HepG2 (cell line): ENCODE data around the gene TOMM6. TPM values are rescaled to one million over a fixed set of nuclear protein-coding genes. Genes with fewer than 3 reads are reported as not detected.

ENCODE experiments used
- ARID2 ChIP-seq: sonication (generic); formaldehyde crosslinking; IDR thresholded peaks from 2 replicates; pipeline ENCODE4 v1.8.1; 2022; ENCODE audit warnings: mild to moderate bottlenecking, missing genetic modification reagents, borderline replicate concordance
- GABPB1 ChIP-seq: IDR thresholded peaks from 2 replicates; pipeline ENCODE4 v1.6.1; 2016; ENCODE audit warnings: mild to moderate bottlenecking, missing genetic modification reagents, moderate library complexity, missing compliant biosample characterization
- GMEB2 ChIP-seq: IDR thresholded peaks from 2 replicates; pipeline ENCODE4 v1.6.1; 2016; ENCODE audit warnings: missing biosample characterization, missing genetic modification reagents, low read depth
- HBP1 ChIP-seq: IDR thresholded peaks from 2 replicates; pipeline ENCODE4 v1.6.1; 2016; ENCODE audit warnings: low read depth, control low read depth
- HCFC1 ChIP-seq: fragments of 150-350 bp; IDR thresholded peaks from 2 replicates; pipeline ENCODE4 v1.6.1; 2014; ENCODE audit warnings: low read depth, low read length
- HOXA3 ChIP-seq: sonication (generic); formaldehyde crosslinking; IDR thresholded peaks from 2 replicates; pipeline ENCODE4 v1.5.0; 2020; ENCODE audit warnings: missing genetic modification reagents
- HOXD1 ChIP-seq: sonication (generic); formaldehyde crosslinking; IDR thresholded peaks from 2 replicates; pipeline ENCODE4 v1.5.0; 2020; ENCODE audit warnings: missing genetic modification reagents
- MED13 ChIP-seq: sonication (generic); formaldehyde crosslinking; IDR thresholded peaks from 2 replicates; pipeline ENCODE4 v1.5.0; 2020; ENCODE audit warnings: missing genetic modification reagents
- RARG ChIP-seq: sonication (generic); formaldehyde crosslinking; IDR thresholded peaks from 2 replicates; pipeline ENCODE4 v1.4.0; 2020; ENCODE audit warnings: low read depth, mild to moderate bottlenecking, missing genetic modification reagents
- REST ChIP-seq, 2 experiments: IDR thresholded peaks; 2 replicates each; pipeline ENCODE4 v1.6.1; 2011 to 2012; ENCODE audit warnings: low read length in 2 of 2, borderline replicate concordance in 1 of 2, low read depth in 1 of 2, mild to moderate bottlenecking in 1 of 2, moderate library complexity in 1 of 2
- SMARCE1 ChIP-seq: fragments of 450-650 bp; IDR thresholded peaks from 2 replicates; pipeline ENCODE4 v1.6.1; 2017; ENCODE audit warnings: borderline replicate concordance
- TFE3 ChIP-seq: IDR thresholded peaks from 2 replicates; pipeline ENCODE4 v1.6.1; 2016
- TSC22D2 ChIP-seq: sonication (generic); formaldehyde crosslinking; IDR thresholded peaks from 2 replicates; pipeline ENCODE4 v1.5.1; 2020; ENCODE audit warnings: missing genetic modification reagents, mild to moderate bottlenecking, borderline replicate concordance
- ZFAT ChIP-seq: sonication (generic); formaldehyde crosslinking; conservative IDR thresholded peaks from 2 replicates; pipeline ENCODE4 v1.8.1; 2023; ENCODE audit warnings: missing genetic modification reagents, inconsistent platforms
- ZNF280D ChIP-seq: sonication (generic); formaldehyde crosslinking; IDR thresholded peaks from 2 replicates; pipeline ENCODE4 v1.5.1; 2020; ENCODE audit warnings: mild to moderate bottlenecking, missing genetic modification reagents
- ZNF589 ChIP-seq: sonication (generic); formaldehyde crosslinking; conservative IDR thresholded peaks from 2 replicates; pipeline ENCODE4 v1.8.0; 2022; ENCODE audit warnings: mild to moderate bottlenecking, moderate library complexity, missing genetic modification reagents
- ZNF713 ChIP-seq: sonication (generic); formaldehyde crosslinking; IDR thresholded peaks from 2 replicates; pipeline ENCODE4 v1.4.0; 2020; ENCODE audit warnings: mild to moderate bottlenecking, missing genetic modification reagents
- polyA plus RNA-seq, 8 experiments: library from polyadenylated mRNA; depleted of rRNA in 3 of 8; stranded (reverse) in 7 of 8; unstranded in 1 of 8; fragments of >200 nt; fragmentation: Illumina TruSeq in 4 of 8; extraction: Trizol in 4 of 8; gene quantifications; 2 replicates each; pipeline versions ENCODE4 v1.2.1 to v1.2.3, GENCODE V29; 2011 to 2016; ENCODE audit warnings: low read depth in 4 of 8, missing spikeins in 1 of 8, mixed read lengths in 1 of 8; ENCODE audit not compliant: insufficient read depth in 1 of 8
- total RNA-seq, 5 experiments: library from RNA; depleted of rRNA; stranded (reverse); fragments of >200 nt; fragmentation: Illumina TruSeq; extraction: Trizol; gene quantifications; 2 replicates each; pipeline ENCODE4 v1.2.3, GENCODE V29; 2016; ENCODE audit warnings: low read depth in 1 of 5

The TOMM6 gene
- total and polyA plus RNA-seq, 2 of the 13 experiments (the other 11 are each of a cell fraction or from before 2014, with no cell fraction given) = 320 to 321 TPM

- TF ChIP-seq GMEB2 (CRISPR knock-in tag) = peak; percentile 48; the same call in 1 of the 2 replicates
- TF ChIP-seq MED13 = 0 out of 2 replicates have a peak, but pooled peaks have one; percentile 66
- TF ChIP-seq RARG (CRISPR knock-in tag) = no peak
- peak; percentile 85 for TF ChIP-seq HCFC1
- TF ChIP-seq HOXA3 (CRISPR knock-in tag) = peak; percentile 99
- TF ChIP-seq TFE3 = peak; percentile 57; the same call in 1 of the 2 replicates
- TF ChIP-seq SMARCE1 = no peak
- 0 out of 2 replicates have a peak, but pooled peaks have one; percentile 38 for TF ChIP-seq ZNF713 (CRISPR knock-in tag)
- 0 out of 2 replicates have a peak, but pooled peaks have one; percentile 2 for TF ChIP-seq ZNF589
- no peak for TF ChIP-seq HBP1
- no peak for TF ChIP-seq ZFAT
- no peak; the same call in 1 of the 2 replicates for TF ChIP-seq TSC22D2 (CRISPR knock-in tag)
- peak; percentile 100 for TF ChIP-seq GABPB1
- peak in 1 of 2 experiments; percentile 59; a peak in 1 of 4 replicates for TF ChIP-seq REST (IDR thresholded peaks at IDR 0.05; ENCODE audit: borderline replicate concordance in 1 of 2, low read depth in 1 of 2, low read length in 2 of 2)
- peak; percentile 62; the same call in 1 of the 2 replicates for TF ChIP-seq HOXD1 (CRISPR knock-in tag)
- peak; percentile 91; the same call in 1 of the 2 replicates for TF ChIP-seq ARID2 (CRISPR knock-in tag)
- peak; percentile 81; the same call in 1 of the 2 replicates for TF ChIP-seq ZNF280D (CRISPR knock-in tag)
Measured at GRCh38 chr6:41787219-41787917, at the start of gene TOMM6 (continued).
